Measurements from ENCODE around the gene SFXN1. TPM values are rescaled to one million over a fixed set of nuclear protein-coding genes. Genes with fewer than 3 reads are reported as not detected.

SFXN1 gene
- polyA plus RNA-seq, 3 donors = 5.8 to 10.3 (median 8.3) TPM

GRCh38 chr5:175436359-175436758, 42.0 kb upstream of the SFXN1 start:
- Histone ChIP-seq H3K4me2 (replicated peaks; ENCODE audit: extremely low read depth, low read length, poor library complexity, severe bottlenecking) (no peak overlapping the region), H3K9ac (ENCODE audit: insufficient read depth, low read length, poor library complexity, severe bottlenecking) (no peak overlapping the region), H2AFZ (ENCODE audit: insufficient read depth, low read depth, low read length, poor library complexity, severe bottlenecking) (no peak overlapping the region), H3K36me3 (replicated peaks in 1 of 2; ENCODE audit: control insufficient read depth in 1 of 2, insufficient read depth in 2 of 2, low read length in 2 of 2) (no peaks in the 10 kb centered on the region), H3K4me3 (replicated peaks in 1 of 3; ENCODE audit: low read depth in 2 of 3, low read length in 3 of 3) (no peak overlapping the region), H3K79me2 (ENCODE audit: insufficient read depth, low read length) (no peaks in the 10 kb centered on the region), H3K27ac (ENCODE audit: low read depth in 1 of 2, low read length in 2 of 2) (no peak overlapping the region), H3K27me3 (ENCODE audit: control insufficient read depth in 2 of 2, insufficient read depth in 2 of 2, low read length in 2 of 2) (peaks cover 11 to 30% of the 10 kb centered on the region in 2 donors), H3K9me3 (replicated peaks in 1 of 2; ENCODE audit: control insufficient read depth in 1 of 2, insufficient read depth in 1 of 2, low read length in 2 of 2) (no peaks in the 10 kb centered on the region), H3K4me1 (ENCODE audit: control insufficient read depth in 1 of 2, insufficient read depth in 2 of 2, low read length in 2 of 2) (no peaks in the 10 kb centered on the region), H4K20me1 (ENCODE audit: insufficient read depth, low read length) (no peaks in the 10 kb centered on the region)
- intact Hi-C loops (cut with micrococcal nuclease) = no loop called here
- Mint-ChIP-seq H3K4me3 (no peak overlapping the region), H3K27ac (no peak overlapping the region), H3K4me1 (no peaks in the 10 kb centered on the region), H3K27me3 (ENCODE audit: low read depth in 3 of 3) (peaks cover 9 to 28% (median 28%) of the 10 kb centered on the region in 3 donors), H3K9me3 (peaks cover 0 to 2% (median 0%) of the 10 kb centered on the region in 7 donors), H3K36me3 (no peaks in the 10 kb centered on the region)
- no peak for DNase-seq
- TF ChIP-seq CTCF (IDR thresholded peaks at IDR 0.05) = no peak
- WGBS (ENCODE audit: insufficient coverage) = 86% methylated on average over 7 of the region's 8 CpGs

DNA sequence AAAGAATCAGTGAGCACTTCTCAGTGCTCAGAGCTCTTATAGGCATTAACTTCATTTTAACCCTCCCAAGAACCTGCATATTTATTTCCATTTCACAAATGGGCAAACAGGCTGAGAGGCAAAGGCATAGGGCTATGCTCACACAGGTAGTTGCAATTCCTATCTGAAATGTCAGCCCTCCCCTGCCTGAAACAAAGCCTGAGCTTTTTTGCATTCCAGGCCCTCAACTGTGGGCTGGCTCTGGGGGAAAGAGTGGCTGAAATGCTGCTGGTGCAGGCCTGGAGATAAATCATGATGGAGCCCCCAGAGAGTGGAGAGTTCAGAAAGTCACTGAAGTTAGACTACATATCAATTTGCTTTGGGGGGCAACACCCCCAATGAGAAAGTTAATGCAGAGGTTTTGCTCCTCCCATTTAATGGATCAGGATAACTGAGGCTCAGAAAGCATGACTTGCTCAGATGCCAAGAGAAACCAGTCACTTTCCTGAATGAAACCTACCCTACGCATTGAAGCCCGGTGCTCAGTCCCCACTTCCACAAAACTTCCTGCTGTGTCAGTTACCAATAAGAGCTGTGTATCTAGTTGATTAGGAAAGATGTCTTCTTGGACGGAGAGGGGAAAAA, 40.0 kb upstream of the SFXN1 start:
- H3K4me1 ChIP-seq (ENCODE audit: control insufficient read depth in 1 of 2, insufficient read depth in 2 of 2, low read length in 2 of 2) = no peaks in the 10 kb centered on the region
- no peak overlapping the region for H3K4me3 Mint-ChIP-seq
- intact Hi-C loops (cut with micrococcal nuclease) = no loop called here
- H3K4me1 Mint-ChIP-seq = no peaks in the 10 kb centered on the region
- H2AFZ ChIP-seq (ENCODE audit: insufficient read depth, low read depth, low read length, poor library complexity, severe bottlenecking) = no peak overlapping the region
- no peak overlapping the region for H3K9ac ChIP-seq (ENCODE audit: insufficient read depth, low read length, poor library complexity, severe bottlenecking)
- TF ChIP-seq CTCF (IDR thresholded peaks at IDR 0.05) = no peak
- peaks cover 0 to 3% (median 0%) of the 10 kb centered on the region in 7 donors for H3K9me3 Mint-ChIP-seq
- WGBS (ENCODE audit: insufficient coverage) = no CpG with 5 or more reads among the region's 3 CpGs
- no peaks in the 10 kb centered on the region for H3K9me3 ChIP-seq (replicated peaks in 1 of 2; ENCODE audit: control insufficient read depth in 1 of 2, insufficient read depth in 1 of 2, low read length in 2 of 2)
- H3K79me2 ChIP-seq (ENCODE audit: insufficient read depth, low read length) = no peaks in the 10 kb centered on the region
- no peak for DNase-seq
- H4K20me1 ChIP-seq (ENCODE audit: insufficient read depth, low read length) = no peaks in the 10 kb centered on the region
- no peaks in the 10 kb centered on the region for H3K36me3 Mint-ChIP-seq
- peaks cover 19 to 41% of the 10 kb centered on the region in 2 donors for H3K27me3 ChIP-seq (ENCODE audit: control insufficient read depth in 2 of 2, insufficient read depth in 2 of 2, low read length in 2 of 2)
- H3K4me2 ChIP-seq (replicated peaks; ENCODE audit: extremely low read depth, low read length, poor library complexity, severe bottlenecking) = no peak overlapping the region
- H3K4me3 ChIP-seq (replicated peaks in 1 of 3; ENCODE audit: low read depth in 2 of 3, low read length in 3 of 3) = no peak overlapping the region
- peaks cover 24 to 46% (median 40%) of the 10 kb centered on the region in 3 donors for H3K27me3 Mint-ChIP-seq (ENCODE audit: low read depth in 3 of 3)
- H3K36me3 ChIP-seq (replicated peaks in 1 of 2; ENCODE audit: control insufficient read depth in 1 of 2, insufficient read depth in 2 of 2, low read length in 2 of 2) = no peaks in the 10 kb centered on the region
- no peak overlapping the region for H3K27ac ChIP-seq (ENCODE audit: low read depth in 1 of 2, low read length in 2 of 2)
- H3K27ac Mint-ChIP-seq = no peak overlapping the region

All from CD14-positive monocyte (primary cell).